ENCODE data around the gene EPB41L5.

DNA sequence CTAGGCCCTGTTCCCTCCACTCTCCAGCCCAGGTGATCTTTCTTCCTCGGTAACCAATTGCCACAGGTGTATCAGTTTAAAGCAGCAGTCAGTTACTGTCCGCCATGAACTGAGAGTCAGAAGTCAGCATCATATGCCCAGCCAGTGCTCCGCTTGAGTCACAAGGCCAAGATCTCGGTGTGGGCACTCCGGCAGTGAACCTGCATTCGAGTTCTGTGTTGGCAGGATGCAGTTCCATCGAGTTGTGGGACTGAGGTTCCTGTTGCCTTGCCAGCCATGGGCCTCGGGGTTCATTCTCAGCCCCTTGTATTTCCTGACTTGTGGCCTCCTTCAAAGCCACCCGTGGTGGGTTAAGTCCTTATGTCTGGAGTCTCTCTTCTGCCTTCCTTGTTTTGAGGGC lies 213.4 kb downstream of the EPB41L5 start:
- no peak for TF ChIP-seq EZH2phosphoT487 (IDR thresholded peaks at IDR 0.05)
- TF ChIP-seq, protein P1, sequence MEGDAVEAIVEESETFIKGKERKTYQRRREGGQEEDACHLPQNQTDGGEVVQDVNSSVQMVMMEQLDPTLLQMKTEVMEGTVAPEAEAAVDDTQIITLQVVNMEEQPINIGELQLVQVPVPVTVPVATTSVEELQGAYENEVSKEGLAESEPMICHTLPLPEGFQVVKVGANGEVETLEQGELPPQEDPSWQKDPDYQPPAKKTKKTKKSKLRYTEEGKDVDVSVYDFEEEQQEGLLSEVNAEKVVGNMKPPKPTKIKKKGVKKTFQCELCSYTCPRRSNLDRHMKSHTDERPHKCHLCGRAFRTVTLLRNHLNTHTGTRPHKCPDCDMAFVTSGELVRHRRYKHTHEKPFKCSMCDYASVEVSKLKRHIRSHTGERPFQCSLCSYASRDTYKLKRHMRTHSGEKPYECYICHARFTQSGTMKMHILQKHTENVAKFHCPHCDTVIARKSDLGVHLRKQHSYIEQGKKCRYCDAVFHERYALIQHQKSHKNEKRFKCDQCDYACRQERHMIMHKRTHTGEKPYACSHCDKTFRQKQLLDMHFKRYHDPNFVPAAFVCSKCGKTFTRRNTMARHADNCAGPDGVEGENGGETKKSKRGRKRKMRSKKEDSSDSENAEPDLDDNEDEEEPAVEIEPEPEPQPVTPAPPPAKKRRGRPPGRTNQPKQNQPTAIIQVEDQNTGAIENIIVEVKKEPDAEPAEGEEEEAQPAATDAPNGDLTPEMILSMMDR (IDR thresholded peaks at IDR 0.05), result no peak
